Measurements from ENCODE around the gene ISM1. TPM values are rescaled to one million over a fixed set of nuclear protein-coding genes. Genes with fewer than 3 reads are reported as not detected.

Gene ISM1
- total and polyA plus RNA-seq, 8 donors, result 0.71 to 18.2 (median 11.2) TPM

DNA sequence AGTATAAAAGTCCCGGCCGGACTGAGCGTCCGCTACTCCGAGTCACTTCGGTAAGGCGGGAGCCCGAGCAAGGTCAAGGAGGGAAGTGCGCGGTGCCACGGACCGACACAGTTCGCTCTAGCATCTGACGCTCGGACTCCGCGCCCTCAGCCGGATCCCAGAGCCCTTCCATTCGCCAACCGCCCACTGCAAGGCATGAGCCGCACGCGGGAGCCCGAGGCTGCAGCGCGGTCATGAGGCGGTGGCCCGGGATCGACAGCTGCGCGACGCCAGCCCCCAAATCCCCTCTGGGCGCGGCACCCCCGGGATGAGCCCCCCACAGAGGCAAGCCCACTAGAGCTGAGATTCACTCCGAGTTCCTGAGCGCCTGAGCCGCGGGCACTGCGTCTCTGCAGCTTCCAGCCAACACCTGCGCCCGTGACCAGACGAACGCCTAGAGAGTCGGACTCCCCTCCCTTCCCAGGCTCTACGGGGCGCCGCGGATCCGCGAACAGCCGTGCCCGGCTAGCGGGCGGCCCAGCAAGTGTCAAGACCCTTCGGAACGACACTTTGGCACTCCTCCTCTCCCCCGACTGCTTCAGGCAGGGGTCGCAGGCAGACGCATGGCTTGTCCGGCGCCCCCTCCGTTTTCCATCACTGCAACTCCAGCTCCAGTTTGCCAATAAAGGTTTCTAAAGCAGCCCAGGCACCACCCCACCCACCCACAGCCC, 725 bp upstream of the ISM1 start:
- H3K4me1 ChIP-seq, result peaks cover 8 to 20% of the 10 kb centered on the region in 2 donors
- DNase-seq (peak in 3 of 4 donors; percentile 49 to 81 (median 60)), ATAC-seq (peak; percentile 76)
- no peak overlapping the region for H3K27ac ChIP-seq
- TF ChIP-seq, protein P1, sequence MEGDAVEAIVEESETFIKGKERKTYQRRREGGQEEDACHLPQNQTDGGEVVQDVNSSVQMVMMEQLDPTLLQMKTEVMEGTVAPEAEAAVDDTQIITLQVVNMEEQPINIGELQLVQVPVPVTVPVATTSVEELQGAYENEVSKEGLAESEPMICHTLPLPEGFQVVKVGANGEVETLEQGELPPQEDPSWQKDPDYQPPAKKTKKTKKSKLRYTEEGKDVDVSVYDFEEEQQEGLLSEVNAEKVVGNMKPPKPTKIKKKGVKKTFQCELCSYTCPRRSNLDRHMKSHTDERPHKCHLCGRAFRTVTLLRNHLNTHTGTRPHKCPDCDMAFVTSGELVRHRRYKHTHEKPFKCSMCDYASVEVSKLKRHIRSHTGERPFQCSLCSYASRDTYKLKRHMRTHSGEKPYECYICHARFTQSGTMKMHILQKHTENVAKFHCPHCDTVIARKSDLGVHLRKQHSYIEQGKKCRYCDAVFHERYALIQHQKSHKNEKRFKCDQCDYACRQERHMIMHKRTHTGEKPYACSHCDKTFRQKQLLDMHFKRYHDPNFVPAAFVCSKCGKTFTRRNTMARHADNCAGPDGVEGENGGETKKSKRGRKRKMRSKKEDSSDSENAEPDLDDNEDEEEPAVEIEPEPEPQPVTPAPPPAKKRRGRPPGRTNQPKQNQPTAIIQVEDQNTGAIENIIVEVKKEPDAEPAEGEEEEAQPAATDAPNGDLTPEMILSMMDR (IDR thresholded peaks at IDR 0.05), result no peak
- peaks cover 16 to 58% of the 10 kb centered on the region in 2 donors for H3K27me3 ChIP-seq
- no peaks in the 10 kb centered on the region for H3K9me3 ChIP-seq
- intact Hi-C loops (cut with DNase I), result no loop called here
- H3K4me3 ChIP-seq, result peak overlapping the region; percentile 32 to 44
- no peaks in the 10 kb centered on the region for H3K36me3 ChIP-seq

DNA sequence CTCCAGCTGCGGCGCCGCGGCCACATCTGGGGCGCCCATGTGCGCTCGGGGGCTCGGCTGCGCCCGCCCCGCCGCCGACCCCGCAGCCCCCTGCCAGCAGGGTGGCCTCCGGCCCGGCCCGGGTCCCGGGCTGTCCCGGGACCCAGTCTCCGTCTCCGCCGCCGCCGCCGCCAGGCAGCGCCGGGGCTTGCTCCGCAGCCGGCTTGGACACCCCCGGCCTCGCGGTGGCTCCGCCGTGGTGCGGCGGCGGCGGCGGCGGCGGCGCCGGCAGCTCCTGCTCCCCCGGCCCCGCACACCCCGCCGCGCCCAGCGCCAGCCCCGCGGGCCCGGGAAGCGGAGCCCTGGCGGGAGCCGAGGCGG, 219 bp downstream of the ISM1 start:
- peaks cover 8 to 20% of the 10 kb centered on the region in 2 donors for H3K4me1 ChIP-seq
- DNase-seq, result no peak
- H3K27me3 ChIP-seq, result peaks cover 16 to 58% of the 10 kb centered on the region in 2 donors
- intact Hi-C loops (cut with DNase I), result no loop called here
- H3K4me3 ChIP-seq, result peak overlapping the region; percentile 41 to 44
- H3K36me3 ChIP-seq, result no peaks in the 10 kb centered on the region
- ATAC-seq, result no peak
- TF ChIP-seq, protein P1 (IDR thresholded peaks at IDR 0.05), result no peak
- H3K27ac ChIP-seq, result no peak overlapping the region
- H3K9me3 ChIP-seq, result no peaks in the 10 kb centered on the region

DNA sequence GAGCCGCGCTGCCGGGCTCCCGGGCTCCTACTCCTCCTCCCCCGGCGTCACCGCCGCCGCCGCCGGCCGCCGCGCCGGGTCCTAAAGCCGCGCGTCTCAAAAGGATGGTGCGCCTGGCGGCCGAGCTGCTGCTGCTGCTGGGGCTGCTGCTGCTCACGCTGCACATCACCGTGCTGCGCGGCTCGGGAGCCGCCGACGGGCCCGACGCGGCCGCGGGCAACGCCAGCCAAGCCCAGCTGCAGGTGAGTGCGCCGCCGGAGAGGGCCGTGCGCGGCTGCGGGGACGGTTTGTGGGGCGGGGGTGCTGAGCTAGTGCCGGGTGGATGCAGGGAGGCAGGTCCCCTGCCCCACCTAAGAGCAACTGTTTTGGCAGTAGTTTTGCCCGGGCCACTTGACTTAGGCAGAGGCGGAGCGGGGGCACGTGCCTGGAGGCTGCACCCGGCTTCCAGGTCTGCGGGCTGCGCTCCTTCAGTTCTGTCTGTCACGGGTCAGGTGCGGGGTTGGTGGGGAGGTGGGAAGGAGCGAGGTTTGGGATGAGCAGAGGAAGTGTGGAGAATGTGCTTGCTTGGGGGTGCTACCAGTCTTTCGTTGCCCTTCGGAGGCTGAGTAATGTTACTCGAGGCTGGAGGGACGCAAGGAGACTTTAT, 722 bp downstream of the ISM1 start:
- no peaks in the 10 kb centered on the region for H3K9me3 ChIP-seq
- intact Hi-C loops (cut with DNase I), result no loop called here
- ATAC-seq, result peak; percentile 78
- TF ChIP-seq, protein P1 (IDR thresholded peaks at IDR 0.05), result no peak
- no peak overlapping the region for H3K27ac ChIP-seq
- peaks cover 8 to 20% of the 10 kb centered on the region in 2 donors for H3K4me1 ChIP-seq
- no peaks in the 10 kb centered on the region for H3K36me3 ChIP-seq
- H3K4me3 ChIP-seq, result peak overlapping the region; percentile 41 to 44
- H3K27me3 ChIP-seq, result peaks cover 16 to 58% of the 10 kb centered on the region in 2 donors
- DNase-seq, result peak in 3 of 4 donors; percentile 45 to 87 (median 49)

DNA sequence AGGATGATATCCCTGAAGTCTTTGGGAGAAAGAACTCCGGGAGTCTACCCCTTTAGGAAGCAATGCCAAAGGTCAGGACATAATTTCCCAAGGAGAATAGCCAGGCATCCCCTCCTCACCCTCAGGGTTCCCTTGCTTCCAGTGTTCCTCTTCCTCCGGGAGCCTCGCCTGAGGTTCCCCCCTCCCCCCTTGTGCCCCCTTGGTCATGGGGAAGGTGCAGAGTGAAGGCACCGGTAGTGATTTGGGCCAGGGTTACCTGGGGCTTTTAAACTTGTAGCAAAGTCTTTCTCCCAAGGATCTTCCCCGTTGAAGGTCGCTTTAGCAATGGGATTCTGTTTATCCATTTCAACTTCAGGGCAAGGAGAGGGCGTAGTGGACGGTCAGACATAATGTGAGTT, 1.2 kb downstream of the ISM1 start:
- peak overlapping the region; percentile 41 to 44 for H3K4me3 ChIP-seq
- peaks cover 16 to 58% of the 10 kb centered on the region in 2 donors for H3K27me3 ChIP-seq
- no peak overlapping the region for H3K27ac ChIP-seq
- intact Hi-C loops (cut with DNase I), result no loop called here
- H3K4me1 ChIP-seq, result peaks cover 8 to 20% of the 10 kb centered on the region in 2 donors
- no peaks in the 10 kb centered on the region for H3K36me3 ChIP-seq
- H3K9me3 ChIP-seq, result no peaks in the 10 kb centered on the region
- ATAC-seq (no peak), DNase-seq (no peak)
- TF ChIP-seq, protein P1 (IDR thresholded peaks at IDR 0.05), result no peak

DNA sequence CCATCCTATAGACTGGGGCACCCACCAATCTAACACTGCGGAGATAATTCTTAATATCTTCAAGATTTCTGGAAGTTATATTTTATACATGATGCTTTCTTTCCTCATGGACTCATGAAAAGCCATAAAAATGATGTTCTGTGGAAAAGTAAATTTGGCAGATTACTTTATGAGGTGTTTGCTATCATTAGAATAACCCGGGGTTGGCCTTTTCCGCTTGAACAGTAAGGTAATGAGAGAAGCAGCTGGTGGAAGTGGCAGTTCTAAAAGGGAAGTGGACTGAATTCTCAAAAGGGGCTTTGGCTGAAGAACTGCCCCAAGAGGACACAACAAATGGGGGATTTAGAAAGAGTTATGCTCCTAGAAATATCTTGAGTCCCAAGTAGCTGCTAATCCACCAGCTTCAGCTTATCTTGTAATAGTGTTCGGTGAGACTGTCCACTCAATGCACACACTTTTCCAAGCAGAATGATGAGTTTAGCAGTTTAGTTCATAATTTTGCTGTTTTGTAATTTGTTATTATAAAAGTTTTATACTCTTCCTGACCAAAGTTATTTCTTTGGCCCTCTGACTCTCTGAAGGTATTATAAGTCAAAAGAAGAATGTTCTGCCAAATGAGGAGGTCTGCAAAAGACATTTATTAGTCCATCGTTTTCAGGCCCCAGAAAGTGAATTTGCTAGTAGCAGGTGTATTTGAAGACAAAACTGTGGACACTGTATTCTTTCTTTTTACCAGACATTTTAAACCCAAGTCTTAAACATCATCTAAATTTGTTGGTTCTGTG, 2.9 kb downstream of the ISM1 start:
- Histone ChIP-seq H3K9me3 (no peaks in the 10 kb centered on the region), H3K36me3 (no peaks in the 10 kb centered on the region), H3K4me3 (no peak overlapping the region), H3K4me1 (peaks cover 8 to 20% of the 10 kb centered on the region in 2 donors), H3K27ac (no peak overlapping the region), H3K27me3 (peaks cover 8 to 42% of the 10 kb centered on the region in 2 donors)
- peak in 1 of 4 donors; percentile 33 for DNase-seq
- intact Hi-C loops (cut with DNase I), result no loop called here
- TF ChIP-seq, protein P1 (IDR thresholded peaks at IDR 0.05), result no peak
- no peak for ATAC-seq
